ENCODE data around the gene IL17RA. TPM values are rescaled to one million over a fixed set of nuclear protein-coding genes. Genes with fewer than 3 reads are reported as not detected.

IL17RA gene
- total and polyA plus RNA-seq, 4 donors = 9.0 to 45.1 (median 22.6) TPM

DNA sequence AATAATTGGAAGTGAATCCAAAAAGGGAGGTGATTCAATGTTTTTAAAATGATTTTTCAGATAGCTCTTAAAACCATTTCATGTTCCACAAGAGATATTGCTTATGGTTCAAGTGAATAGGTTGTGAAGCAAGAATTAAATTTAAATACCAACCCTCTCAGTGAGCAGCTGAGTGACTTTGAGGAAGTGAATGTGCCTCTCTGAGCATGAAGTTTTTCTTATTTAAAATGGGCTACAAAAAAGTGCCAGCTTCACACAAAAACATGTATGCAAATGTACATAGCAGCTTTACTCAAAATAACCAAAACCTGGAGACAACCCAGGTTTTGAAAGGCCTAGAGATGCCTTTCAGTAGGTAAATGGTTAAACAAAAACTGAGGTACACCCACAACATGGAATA is 41.3 kb upstream of the IL17RA start:
- no peaks in the 10 kb centered on the region for H3K9me3 ChIP-seq (ENCODE audit: control insufficient read depth in 4 of 4, insufficient read depth in 3 of 4, low read length in 3 of 4)
- no peaks in the 10 kb centered on the region for H3K36me3 ChIP-seq (ENCODE audit: control insufficient read depth in 4 of 4, insufficient read depth in 4 of 4, low read length in 4 of 4)
- H3K27ac ChIP-seq (ENCODE audit: low read depth in 1 of 2, low read length in 1 of 2) = no peak overlapping the region
- ATAC-seq (ENCODE audit: insufficient read depth, low FRiP score) (no peak), DNase-seq (no peak)
- no peaks in the 10 kb centered on the region for H3K4me1 ChIP-seq (ENCODE audit: control insufficient read depth in 5 of 5, insufficient read depth in 5 of 5, low read length in 5 of 5)
- TF ChIP-seq CTCF (IDR thresholded peaks at IDR 0.05; ENCODE audit: control extremely low read depth, extremely low read depth) = no peak
- H3K9ac ChIP-seq (ENCODE audit: insufficient read depth in 1 of 2, low read length in 2 of 2) = no peak overlapping the region
- H3K27me3 ChIP-seq (ENCODE audit: control insufficient read depth in 3 of 3, insufficient read depth in 3 of 3, low read length in 2 of 3) = peaks cover 0 to 9% (median 0%) of the 10 kb centered on the region in 3 donors
- no peak overlapping the region for H3K4me3 ChIP-seq

GRCh38 chr22:17046566-17047348 is 38.0 kb upstream of the IL17RA start:
- DNase-seq = no peak
- H3K9me3 ChIP-seq (ENCODE audit: control insufficient read depth in 4 of 4, insufficient read depth in 3 of 4, low read length in 3 of 4) = no peaks in the 10 kb centered on the region
- H3K36me3 ChIP-seq (ENCODE audit: control insufficient read depth in 4 of 4, insufficient read depth in 4 of 4, low read length in 4 of 4) = no peaks in the 10 kb centered on the region
- H3K4me1 ChIP-seq (ENCODE audit: control insufficient read depth in 5 of 5, insufficient read depth in 5 of 5, low read length in 5 of 5) = no peaks in the 10 kb centered on the region
- 60 to 65% methylated on average over 5 of the region's 5 CpGs for WGBS, 2 donors
- H3K27ac ChIP-seq (ENCODE audit: low read depth in 1 of 2, low read length in 1 of 2) = no peak overlapping the region
- no peak for TF ChIP-seq CTCF (IDR thresholded peaks at IDR 0.05; ENCODE audit: control extremely low read depth, extremely low read depth)
- no peak overlapping the region for H3K4me3 ChIP-seq
- no peak overlapping the region for H3K9ac ChIP-seq (ENCODE audit: insufficient read depth in 1 of 2, low read length in 2 of 2)
- no peak for ATAC-seq (ENCODE audit: insufficient read depth, low FRiP score)
- H3K27me3 ChIP-seq (ENCODE audit: control insufficient read depth in 3 of 3, insufficient read depth in 3 of 3, low read length in 2 of 3) = peaks cover 0 to 7% (median 0%) of the 10 kb centered on the region in 3 donors

DNA sequence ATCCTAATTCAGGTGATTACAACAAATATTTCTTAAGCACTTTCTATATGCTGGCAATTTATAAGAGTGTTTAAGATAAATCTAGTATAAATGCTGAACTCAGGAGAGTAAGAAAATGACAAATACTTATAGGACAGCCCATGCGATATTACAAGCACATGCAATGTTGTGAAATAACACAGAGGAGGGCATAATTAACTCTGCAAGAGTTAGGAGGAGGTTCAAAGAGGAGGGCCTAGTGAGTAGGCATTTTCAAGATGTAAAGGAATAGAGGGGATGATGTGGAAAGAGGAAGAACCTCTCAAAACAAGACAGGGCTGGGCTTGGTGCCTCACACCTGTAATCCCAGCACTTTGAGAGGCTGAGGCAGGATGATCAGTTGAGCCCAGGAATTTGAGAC is 37.1 kb upstream of the IL17RA start:
- 31 to 64% methylated on average over 1 of the region's 1 CpG for WGBS, 2 donors
- no peak for ATAC-seq (ENCODE audit: insufficient read depth, low FRiP score)
- H3K27me3 ChIP-seq (ENCODE audit: control insufficient read depth in 3 of 3, insufficient read depth in 3 of 3, low read length in 2 of 3) = peaks cover 0 to 7% (median 0%) of the 10 kb centered on the region in 3 donors

More for the DNA sequence above, 37.1 kb upstream of the IL17RA start:
- H3K4me3 ChIP-seq = no peak overlapping the region
- no peaks in the 10 kb centered on the region for H3K9me3 ChIP-seq (ENCODE audit: control insufficient read depth in 4 of 4, insufficient read depth in 3 of 4, low read length in 3 of 4)
- no peak for TF ChIP-seq CTCF (IDR thresholded peaks at IDR 0.05; ENCODE audit: control extremely low read depth, extremely low read depth)
- H3K27ac ChIP-seq (ENCODE audit: low read depth in 1 of 2, low read length in 1 of 2) = no peak overlapping the region
- DNase-seq = no peak
- H3K9ac ChIP-seq (ENCODE audit: insufficient read depth in 1 of 2, low read length in 2 of 2) = no peak overlapping the region
- H3K4me1 ChIP-seq (ENCODE audit: control insufficient read depth in 5 of 5, insufficient read depth in 5 of 5, low read length in 5 of 5) = no peaks in the 10 kb centered on the region
- H3K36me3 ChIP-seq (ENCODE audit: control insufficient read depth in 4 of 4, insufficient read depth in 4 of 4, low read length in 4 of 4) = no peaks in the 10 kb centered on the region

Data from lung (tissue), 12 donors.